GM18858 (cell line): ENCODE results near the gene RFPL1.

Experiments
- ATAC-seq: cut with Tn5 transposase; IDR thresholded peaks from one replicate; pipeline ENCODE4 v1.9.1; 2021; ENCODE audit not compliant: unreplicated experiment

The RFPL1 gene

GRCh38 chr22:29442976-29443375 is 4.6 kb downstream of the RFPL1 start:
- ATAC-seq: no peak

DNA sequence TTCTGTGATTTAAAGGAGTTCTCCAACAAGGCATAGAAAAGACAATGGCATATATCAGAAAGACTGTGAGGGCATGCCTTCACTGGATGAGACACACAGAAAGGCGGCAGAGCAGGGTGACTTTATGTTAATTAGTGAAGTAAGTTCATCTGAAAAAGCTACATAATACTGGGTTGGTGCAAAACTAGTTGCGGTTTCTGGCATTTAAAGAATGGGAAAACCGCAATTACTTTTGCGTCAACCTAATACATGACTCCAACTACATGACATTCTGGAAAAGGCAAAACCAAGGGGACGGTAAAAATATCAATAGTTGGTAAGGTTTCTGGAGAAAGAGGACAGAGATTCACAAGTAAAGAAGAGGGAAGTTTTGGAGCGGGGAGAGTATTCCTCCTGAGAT is 5.1 kb downstream of the RFPL1 start:
- no peak for ATAC-seq

- no peak for ATAC-seq
Observed at GRCh38 chr22:29443861-29444792, 5.7 kb downstream of the RFPL1 start.

DNA sequence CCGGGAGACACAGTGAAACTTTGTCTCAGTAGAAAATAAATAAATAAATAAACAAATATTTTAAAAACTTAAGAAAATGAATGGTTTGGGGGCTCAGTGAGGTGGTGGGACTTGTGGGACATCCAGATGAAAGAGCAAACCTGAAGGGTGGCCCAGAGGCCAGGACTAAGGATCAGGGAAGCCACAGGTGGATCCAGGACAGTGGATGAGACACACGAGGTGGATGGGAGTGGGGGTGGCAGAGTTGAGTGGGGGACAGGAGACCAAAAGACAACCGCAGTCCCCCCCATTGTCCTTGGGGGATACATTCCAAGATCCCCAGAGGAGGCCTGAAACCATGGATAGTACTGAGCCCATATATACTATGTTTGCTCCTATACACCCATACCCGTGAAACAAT is 7.1 kb downstream of the RFPL1 start:
- no peak for ATAC-seq

DNA sequence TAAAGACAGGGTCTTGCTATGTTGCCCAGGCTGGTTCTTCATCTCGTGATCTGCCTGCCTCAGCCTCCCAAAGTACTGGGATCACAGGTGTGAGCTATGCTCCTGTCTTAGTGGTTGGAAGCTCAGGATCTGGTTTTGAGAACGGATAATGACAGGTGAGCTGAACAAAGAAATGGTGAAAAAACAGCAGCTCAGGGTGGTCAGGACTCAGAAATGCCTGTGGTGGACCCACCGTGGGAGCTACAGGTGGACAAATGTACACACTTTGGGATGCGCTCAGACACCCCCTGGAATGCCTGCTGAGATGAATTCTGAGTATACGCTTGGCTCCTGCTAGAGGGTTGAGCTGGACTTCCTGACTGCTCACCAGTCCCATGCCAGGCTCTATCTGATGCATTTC is 9.5 kb downstream of the RFPL1 start:
- no peak for ATAC-seq

GRCh38 chr22:29449296-29449875 is 11.0 kb downstream of the RFPL1 start:
- no peak for ATAC-seq

- ATAC-seq: no peak
Observed at GRCh38 chr22:29450222-29450621, 11.8 kb downstream of the RFPL1 start.

DNA sequence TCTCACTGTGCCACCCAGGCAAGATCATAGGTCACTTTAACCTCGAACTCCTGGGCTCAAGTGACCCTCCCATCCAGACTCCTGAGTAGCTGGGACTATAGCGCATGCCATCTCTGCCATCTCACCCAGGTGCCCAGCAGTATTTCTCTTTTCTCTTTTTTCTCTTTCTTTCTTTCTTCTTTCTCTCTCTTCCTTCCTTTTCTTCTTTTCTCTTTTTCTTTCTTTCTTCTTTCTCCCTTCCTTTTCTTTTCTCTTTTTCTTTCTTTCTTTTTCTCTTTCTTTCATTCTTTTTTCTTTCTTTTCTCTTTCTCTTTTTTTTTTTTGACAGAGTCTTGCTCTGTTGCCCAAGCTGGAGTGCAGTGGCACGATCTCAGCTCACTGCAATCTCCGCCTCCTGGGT is 13.5 kb downstream of the RFPL1 start:
- ATAC-seq: no peak

- no peak for ATAC-seq
Observed at GRCh38 chr22:29454276-29454675, 15.9 kb downstream of the RFPL1 start.

- ATAC-seq: no peak
Observed at GRCh38 chr22:29456211-29456671, 17.9 kb downstream of the RFPL1 start.

GRCh38 chr22:29457730-29458129 is 19.3 kb downstream of the RFPL1 start:
- ATAC-seq: no peak

- no peak for ATAC-seq
Observed at GRCh38 chr22:29458551-29458950, 20.2 kb downstream of the RFPL1 start.

- ATAC-seq: no peak
Observed at GRCh38 chr22:29459773-29460172, 21.4 kb downstream of the RFPL1 start.

DNA sequence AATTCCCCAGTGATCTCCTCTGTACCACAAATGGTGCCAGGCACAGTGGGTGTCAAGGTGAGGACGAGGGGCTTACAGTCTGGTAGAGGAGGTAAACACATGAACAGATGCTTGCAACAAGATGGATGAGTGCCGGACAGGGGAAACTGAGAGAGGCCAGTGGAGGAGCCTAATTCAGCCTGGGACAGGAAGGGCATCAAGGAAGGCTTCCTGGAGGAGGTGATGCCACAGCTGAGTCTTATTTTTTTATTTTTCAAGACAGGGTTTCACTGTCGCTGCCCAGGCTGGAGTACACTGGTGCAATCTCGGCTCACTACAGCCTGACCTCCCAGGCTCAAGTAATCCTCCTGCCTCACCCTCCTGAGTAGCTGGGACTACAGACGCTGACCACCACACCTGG is 22.9 kb downstream of the RFPL1 start:
- no peak for ATAC-seq

- no peak for ATAC-seq
Observed at GRCh38 chr22:29463629-29464028, 25.2 kb downstream of the RFPL1 start.

- ATAC-seq: no peak
Observed at GRCh38 chr22:29464581-29464980, 26.2 kb downstream of the RFPL1 start.

GRCh38 chr22:29469755-29470154 is 31.4 kb downstream of the RFPL1 start:
- no peak for ATAC-seq

DNA sequence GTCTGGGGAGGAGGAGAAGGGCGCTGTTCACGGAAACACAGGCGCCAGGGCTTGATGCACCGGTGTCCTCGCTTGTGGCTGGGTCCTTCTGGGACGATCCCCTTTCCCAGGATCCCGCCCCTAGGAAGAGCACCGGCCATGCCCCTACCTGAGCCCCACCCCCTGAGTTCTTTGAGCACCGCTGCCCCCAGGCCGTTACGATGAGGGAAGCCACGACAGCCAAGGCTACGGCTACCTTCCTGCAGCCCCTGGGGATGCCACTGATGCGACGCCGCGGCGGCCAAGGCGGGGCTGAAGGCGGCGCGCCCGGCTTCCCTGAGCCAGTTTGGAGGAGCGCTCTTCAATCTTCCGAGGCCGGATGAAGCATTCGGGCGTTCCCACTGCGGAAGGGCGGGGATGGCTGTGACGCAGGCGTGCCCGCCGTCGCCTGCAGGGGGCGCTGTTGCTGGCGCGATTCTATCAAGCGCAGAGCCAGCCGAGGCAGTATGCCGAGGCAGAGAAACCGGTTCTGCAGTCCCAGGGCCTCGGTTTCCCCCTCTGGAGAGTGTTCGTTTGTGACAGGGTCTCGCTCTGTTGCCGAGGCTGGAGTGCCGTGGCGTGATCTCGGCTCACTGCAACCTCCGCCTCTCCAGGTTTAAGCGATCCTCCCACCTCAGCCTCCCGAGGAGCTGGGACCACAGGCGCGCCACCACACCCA is 31.9 kb downstream of the RFPL1 start:
- no peak for ATAC-seq

- ATAC-seq: no peak
Observed at GRCh38 chr22:29473001-29473400, 34.6 kb downstream of the RFPL1 start.

DNA sequence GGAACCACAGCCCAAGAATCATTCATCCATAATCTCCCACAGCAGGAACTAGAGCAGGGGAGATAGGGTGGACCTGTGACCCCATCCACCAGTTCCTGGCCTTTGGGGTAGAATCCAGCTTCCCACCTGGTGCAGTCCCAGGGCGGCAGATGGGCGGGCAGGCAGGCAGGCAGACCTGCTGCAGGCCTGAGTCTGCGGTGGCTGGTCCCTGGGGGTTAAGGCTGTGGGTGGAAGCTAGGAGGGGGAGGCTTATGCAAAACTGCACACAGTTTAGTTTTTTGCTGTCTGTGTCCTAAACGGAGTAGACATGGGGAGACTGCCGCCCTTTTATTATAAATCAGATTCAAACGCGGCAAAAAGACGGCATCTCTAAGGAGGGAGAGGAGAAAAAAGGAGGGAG is 37.2 kb downstream of the RFPL1 start:
- ATAC-seq: no peak

- ATAC-seq: no peak
Observed at GRCh38 chr22:29476116-29476515, 37.7 kb downstream of the RFPL1 start.
